GM10266 (cell line): Measurements from ENCODE around the gene DLEC1.
"Not testable (repeated sequence)": the region's sequence is repeated elsewhere in the genome, so short reads cannot be mapped to it uniquely, and the experiment has no call there.

Source experiments
- DNase-seq: peaks from one replicate; pipeline ENCODE4 v3.0.0; 2012; ENCODE audit errors: extremely low spot score
- TF ChIP-seq, protein P1 (sequence below): IDR thresholded peaks from 2 replicates; pipeline ENCODE4 v1.5.1; 2012; ENCODE audit warnings: mild to moderate bottlenecking, low read depth; ENCODE audit not compliant: control insufficient read depth, insufficient read depth; ENCODE audit errors: missing control alignments

Gene DLEC1

DNA sequence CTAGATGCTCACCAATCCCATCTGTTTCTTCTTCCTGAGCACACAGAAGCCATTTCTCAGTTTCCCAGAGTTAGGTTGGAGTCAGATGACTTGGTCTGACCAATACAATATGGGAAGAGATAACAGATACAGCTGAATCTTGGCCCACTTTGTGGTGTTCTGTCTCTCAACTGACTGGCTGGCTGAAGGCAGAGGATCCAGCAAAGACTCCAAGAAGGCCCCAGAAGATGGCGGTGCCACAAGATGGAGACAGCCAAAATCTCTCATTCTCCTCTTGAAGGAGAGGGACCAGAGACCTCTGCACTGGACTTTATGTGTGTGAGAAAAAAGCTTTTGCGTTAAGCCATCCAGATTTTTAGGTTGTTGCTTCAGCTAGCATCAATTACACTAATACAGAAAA lies 118.1 kb downstream of the DLEC1 start:
- DNase-seq = no peak
- TF ChIP-seq, protein P1, sequence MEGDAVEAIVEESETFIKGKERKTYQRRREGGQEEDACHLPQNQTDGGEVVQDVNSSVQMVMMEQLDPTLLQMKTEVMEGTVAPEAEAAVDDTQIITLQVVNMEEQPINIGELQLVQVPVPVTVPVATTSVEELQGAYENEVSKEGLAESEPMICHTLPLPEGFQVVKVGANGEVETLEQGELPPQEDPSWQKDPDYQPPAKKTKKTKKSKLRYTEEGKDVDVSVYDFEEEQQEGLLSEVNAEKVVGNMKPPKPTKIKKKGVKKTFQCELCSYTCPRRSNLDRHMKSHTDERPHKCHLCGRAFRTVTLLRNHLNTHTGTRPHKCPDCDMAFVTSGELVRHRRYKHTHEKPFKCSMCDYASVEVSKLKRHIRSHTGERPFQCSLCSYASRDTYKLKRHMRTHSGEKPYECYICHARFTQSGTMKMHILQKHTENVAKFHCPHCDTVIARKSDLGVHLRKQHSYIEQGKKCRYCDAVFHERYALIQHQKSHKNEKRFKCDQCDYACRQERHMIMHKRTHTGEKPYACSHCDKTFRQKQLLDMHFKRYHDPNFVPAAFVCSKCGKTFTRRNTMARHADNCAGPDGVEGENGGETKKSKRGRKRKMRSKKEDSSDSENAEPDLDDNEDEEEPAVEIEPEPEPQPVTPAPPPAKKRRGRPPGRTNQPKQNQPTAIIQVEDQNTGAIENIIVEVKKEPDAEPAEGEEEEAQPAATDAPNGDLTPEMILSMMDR = no peak

DNA sequence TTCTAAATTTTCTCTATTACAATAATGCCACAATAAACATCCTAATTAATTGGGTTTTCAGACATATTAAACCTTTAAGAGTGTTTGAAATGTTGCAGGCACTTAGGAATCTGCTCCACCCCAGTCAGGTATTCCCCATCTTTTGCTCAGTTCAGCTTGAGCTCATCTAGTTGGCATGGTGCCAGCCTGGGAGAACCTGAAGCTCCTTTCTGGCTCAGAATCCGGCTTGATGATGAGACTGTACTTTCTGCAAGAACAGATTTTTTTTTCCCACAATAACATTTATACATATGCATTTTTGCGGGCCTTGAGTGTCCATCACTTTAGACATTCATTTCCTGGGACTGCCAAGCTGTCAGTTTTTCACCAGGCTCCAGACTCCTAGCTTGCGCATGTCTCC lies 118.6 kb downstream of the DLEC1 start:
- DNase-seq = no peak

DNA sequence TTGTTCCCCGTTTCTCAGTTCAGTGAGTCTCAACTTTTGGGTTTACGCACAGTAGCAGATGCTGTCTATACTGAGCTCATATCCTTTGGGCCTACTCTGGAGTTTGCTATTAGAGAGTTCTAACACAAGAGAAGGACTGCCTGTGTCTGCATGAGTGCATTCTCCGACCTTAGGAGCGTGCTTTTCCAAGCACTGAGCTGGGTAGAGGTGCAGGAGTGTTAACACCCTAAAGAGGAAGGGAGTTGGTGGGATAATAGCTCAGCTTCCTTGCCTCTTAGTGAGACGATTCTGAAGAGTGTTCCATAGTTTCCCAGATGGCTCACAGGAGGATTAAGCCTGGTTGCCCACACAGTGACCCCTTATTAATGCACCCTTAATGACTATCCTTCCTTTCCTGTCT lies 119.5 kb downstream of the DLEC1 start:
- TF ChIP-seq, protein P1 = no peak
- DNase-seq = no peak

More for the DNA sequence above, 118.6 kb downstream of the DLEC1 start:
- TF ChIP-seq, protein P1 = no peak

DNA sequence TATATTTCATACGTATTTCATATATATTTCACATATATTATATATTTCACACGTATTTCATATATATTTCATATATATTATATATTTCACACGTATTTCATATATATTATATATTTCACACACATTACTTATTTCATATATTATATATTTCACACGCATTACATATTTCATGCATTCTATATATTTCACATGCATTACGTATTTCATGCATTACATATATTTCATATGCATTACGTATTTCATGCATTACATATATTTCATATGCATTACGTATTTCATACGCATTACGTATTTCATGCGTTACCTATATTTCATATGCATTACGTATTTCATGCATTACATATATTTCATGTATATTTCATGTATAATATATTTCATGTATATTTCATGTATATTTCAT lies 121.7 kb downstream of the DLEC1 start:
- not testable (repeated sequence) for DNase-seq

DNA sequence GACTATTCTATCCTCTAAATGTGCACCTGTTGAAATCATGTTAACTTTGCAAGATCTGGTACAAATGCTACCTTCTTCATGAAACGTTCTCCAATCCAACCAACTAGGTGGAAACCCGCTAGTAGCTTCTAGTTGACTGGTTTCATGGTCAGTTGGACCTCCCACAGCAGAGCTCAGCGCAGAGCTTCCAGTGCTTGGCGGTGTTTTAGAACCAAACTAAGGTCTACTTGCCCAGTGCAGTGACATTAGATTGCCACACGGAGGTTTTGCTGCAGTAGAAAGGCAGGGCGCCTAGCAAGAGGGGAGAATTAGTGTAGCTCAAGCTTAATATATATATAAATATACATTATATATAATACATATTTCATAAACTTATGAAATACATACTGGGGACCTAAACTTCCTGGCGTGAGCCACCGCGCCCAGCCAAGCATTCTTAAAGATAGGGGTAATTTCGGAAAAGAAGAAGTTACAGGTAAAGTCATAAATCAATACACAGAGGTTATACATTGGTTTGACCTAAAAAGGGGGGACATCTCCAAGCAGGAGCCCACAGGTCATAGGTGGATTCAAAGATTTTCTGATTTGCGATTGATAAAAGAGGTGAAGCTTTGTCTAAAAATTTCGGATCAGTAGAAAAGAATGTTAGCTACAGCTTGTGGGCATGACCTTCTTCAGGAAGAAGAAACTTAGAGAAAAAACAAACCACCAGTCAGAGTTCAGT lies 124.3 kb downstream of the DLEC1 start:
- TF ChIP-seq, protein P1 = no peak
- no peak for DNase-seq

DNA sequence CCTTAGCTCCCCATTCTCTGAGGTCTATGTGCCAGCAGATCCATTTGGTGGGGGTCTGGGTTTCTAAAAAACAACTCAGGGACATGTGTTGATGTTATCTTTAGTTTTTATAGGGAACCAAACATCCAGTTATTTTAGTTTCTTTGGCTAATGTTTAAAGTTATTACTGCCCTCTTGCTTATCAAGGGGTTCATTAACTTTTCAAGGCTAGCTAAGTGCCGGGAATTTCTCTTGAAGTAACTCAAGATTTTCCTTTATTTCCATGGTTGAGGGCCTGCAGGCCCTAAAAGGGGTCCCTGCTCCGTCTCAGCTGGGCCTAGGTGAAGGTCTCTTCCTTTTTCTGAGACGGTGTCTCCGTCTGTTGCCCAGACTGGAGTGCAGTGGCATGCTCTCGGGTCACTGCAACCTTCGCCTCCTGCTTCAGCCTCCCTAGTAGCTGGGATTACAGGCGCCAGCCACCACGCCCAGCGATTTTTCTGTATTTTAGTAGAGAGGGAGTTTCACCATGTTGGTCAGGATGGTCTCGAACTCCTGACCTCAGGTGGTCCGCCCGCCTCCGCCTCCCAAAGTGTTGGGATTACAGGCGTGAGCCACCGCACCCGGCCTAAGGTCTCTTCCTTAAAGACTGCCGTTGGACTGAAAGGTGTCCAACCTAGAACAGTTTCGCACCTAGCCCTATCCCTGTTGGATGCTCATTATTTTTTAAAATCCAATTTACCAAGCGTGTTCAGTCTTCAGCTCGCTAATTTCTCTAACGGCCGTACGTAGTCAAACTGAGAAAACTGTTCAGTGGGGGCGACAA lies 125.0 kb downstream of the DLEC1 start:
- DNase-seq = no peak
- TF ChIP-seq, protein P1 = no peak

DNA sequence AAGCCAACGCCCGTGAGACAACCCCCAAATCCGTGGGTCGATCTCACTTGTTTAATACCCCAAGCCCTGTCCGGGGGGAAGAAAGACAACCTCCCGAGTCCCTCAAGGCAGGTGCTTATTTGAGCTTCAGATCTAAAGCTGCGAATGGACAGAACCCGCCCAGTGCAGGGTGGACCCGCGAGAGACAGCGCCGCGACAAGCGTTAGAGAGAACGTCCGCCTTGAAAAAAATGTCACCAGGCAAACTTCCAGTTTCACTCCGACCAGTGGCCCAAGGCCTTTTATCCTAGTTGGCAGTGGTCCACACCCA lies 125.6 kb downstream of the DLEC1 start:
- TF ChIP-seq, protein P1 = no peak
- DNase-seq = no peak
